ENCODE measurements around the gene THPO.
A peak's percentile ranks its signal among the peaks of the same experiment; 100 is the strongest.
"Not testable (repeated sequence)": the region's sequence is repeated elsewhere in the genome, so short reads cannot be mapped to it uniquely, and the experiment has no call there.

THPO gene

DNA sequence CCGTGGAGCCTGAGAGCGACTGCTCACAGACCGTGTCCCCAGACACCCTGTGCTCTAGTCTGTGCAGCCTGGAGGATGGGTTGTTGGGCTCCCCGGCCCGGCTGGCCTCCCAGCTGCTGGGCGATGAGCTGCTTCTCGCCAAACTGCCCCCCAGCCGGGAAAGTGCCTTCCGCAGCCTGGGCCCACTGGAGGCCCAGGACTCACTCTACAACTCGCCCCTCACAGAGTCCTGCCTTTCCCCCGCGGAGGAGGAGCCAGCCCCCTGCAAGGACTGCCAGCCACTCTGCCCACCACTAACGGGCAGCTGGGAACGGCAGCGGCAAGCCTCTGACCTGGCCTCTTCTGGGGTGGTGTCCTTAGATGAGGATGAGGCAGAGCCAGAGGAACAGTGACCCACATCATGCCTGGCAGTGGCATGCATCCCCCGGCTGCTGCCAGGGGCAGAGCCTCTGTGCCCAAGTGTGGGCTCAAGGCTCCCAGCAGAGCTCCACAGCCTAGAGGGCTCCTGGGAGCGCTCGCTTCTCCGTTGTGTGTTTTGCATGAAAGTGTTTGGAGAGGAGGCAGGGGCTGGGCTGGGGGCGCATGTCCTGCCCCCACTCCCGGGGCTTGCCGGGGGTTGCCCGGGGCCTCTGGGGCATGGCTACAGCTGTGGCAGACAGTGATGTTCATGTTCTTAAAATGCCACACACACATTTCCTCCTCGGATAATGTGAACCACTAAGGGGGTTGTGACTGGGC is 33.3 kb downstream of the THPO start:
- ChIA-PET POLR2A (no interaction called here), CTCF (interaction anchor here (0.8 to 2.7 kb wide), 6 partner anchors 9 to 169 kb away, joined by 3 to 12 read pairs (median 8); no protein-coding TSS in a partner anchor)
- H3K9me3 ChIP-seq (ENCODE audit: control extremely low read depth in 1 of 5, control insufficient read depth in 4 of 5, insufficient read depth in 2 of 5, low read depth in 1 of 5, low read length in 4 of 5): no peaks in the 10 kb centered on the region
- WGBS (ENCODE audit: insufficient coverage): 97% methylated on average over 10 of the region's 24 CpGs
- H3K27ac ChIP-seq (ENCODE audit: insufficient read depth in 1 of 2, low read depth in 1 of 2, low read length in 2 of 2, poor library complexity in 1 of 2, severe bottlenecking in 2 of 2): no peak overlapping the region
- H3K36me3 ChIP-seq (ENCODE audit: control insufficient read depth in 4 of 4, insufficient read depth in 4 of 4, low read length in 3 of 4): peaks cover 0 to 15% (median 5%) of the 10 kb centered on the region in 4 experiments
- H3K4me1 ChIP-seq (ENCODE audit: control extremely low read depth in 1 of 4, control insufficient read depth in 4 of 4, insufficient read depth in 4 of 4, low read length in 3 of 4): peaks cover 0 to 30% (median 11%) of the 10 kb centered on the region in 4 experiments
- no peak for DNase-seq
- H3K4me3 ChIP-seq (ENCODE audit: control insufficient read depth in 1 of 7, extremely low read depth in 1 of 7, insufficient read depth in 4 of 7, low read depth in 2 of 7, low read length in 6 of 7): no peak overlapping the region
- no peaks in the 10 kb centered on the region for H3K27me3 ChIP-seq (replicated peaks in 2 of 5; ENCODE audit: control insufficient read depth in 4 of 5, insufficient read depth in 5 of 5, low read length in 4 of 5)

DNA sequence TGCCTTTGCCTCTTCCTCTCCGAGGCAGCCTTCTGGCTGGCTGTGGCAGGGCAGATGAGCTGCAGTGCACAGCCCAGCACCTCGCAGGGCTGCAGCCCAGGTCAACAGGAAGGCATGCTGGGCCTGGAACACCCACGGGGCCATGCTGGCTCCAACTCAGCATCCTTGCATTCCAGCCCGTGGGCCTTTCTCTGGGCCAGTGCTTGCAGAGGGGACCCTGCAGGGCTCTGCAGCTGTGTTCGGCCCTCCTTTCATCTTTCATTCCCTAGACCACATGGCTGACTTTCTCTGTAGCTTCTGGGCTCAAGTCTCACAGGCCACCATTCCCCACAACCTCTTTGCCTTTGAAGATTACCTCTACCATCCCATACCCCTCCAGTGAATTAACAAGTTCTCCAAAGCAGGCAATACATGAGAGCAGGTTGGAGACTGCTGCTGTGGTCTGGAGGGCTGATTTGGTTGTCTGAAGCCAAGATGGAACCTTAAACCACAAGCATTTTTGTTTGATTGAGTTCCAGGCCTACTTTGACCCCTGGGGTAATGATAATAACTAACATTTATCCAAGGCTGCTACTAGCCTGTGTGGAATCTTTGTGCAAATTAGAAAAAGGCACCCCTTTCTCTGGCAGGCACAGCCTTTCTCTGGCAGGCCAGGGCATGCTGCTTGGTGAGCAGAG is 34.7 kb downstream of the THPO start:
- ChIA-PET CTCF (interaction anchor here (0.9 to 2.1 kb wide), 3 partner anchors 8 to 41 kb away, joined by 3 to 6 read pairs (median 4); no protein-coding TSS in a partner anchor), POLR2A (no interaction called here)
- Histone ChIP-seq H3K4me1 (ENCODE audit: control extremely low read depth in 1 of 4, control insufficient read depth in 4 of 4, insufficient read depth in 4 of 4, low read length in 3 of 4) (peaks cover 0 to 25% (median 12%) of the 10 kb centered on the region in 4 experiments), H3K9me3 (ENCODE audit: control extremely low read depth in 1 of 5, control insufficient read depth in 4 of 5, insufficient read depth in 2 of 5, low read depth in 1 of 5, low read length in 4 of 5) (no peaks in the 10 kb centered on the region), H3K36me3 (ENCODE audit: control insufficient read depth in 4 of 4, insufficient read depth in 4 of 4, low read length in 3 of 4) (peaks cover 0 to 15% (median 5%) of the 10 kb centered on the region in 4 experiments), H3K27ac (ENCODE audit: insufficient read depth in 1 of 2, low read depth in 1 of 2, low read length in 2 of 2, poor library complexity in 1 of 2, severe bottlenecking in 2 of 2) (no peak overlapping the region), H3K4me3 (ENCODE audit: control insufficient read depth in 1 of 7, extremely low read depth in 1 of 7, insufficient read depth in 4 of 7, low read depth in 2 of 7, low read length in 6 of 7) (no peak overlapping the region), H3K27me3 (replicated peaks in 2 of 5; ENCODE audit: control insufficient read depth in 4 of 5, insufficient read depth in 5 of 5, low read length in 4 of 5) (no peaks in the 10 kb centered on the region)
- 100% methylated on average over 4 of the region's 5 CpGs for WGBS (ENCODE audit: insufficient coverage)
- DNase-seq: no peak

DNA sequence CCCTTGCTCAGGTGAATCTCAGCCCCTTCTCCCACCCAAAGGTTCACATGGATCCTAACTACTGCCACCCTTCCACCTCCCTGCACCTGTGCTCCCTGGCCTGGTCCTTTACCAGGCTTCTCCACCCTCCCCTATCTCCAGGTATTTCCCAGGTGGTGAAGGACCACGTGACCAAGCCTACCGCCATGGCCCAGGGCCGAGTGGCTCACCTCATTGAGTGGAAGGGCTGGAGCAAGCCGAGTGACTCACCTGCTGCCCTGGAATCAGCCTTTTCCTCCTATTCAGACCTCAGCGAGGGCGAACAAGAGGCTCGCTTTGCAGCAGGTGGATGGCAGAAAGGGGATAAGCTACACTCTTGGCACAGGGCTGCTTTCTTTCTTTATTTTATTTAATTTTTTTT is 36.1 kb downstream of the THPO start:
- WGBS (ENCODE audit: insufficient coverage): 99% methylated on average over 7 of the region's 7 CpGs
- H3K4me1 ChIP-seq (ENCODE audit: control extremely low read depth in 1 of 4, control insufficient read depth in 4 of 4, insufficient read depth in 4 of 4, low read length in 3 of 4): peaks cover 0 to 16% (median 12%) of the 10 kb centered on the region in 4 experiments
- POLR2A ChIA-PET: no interaction called here

DNA sequence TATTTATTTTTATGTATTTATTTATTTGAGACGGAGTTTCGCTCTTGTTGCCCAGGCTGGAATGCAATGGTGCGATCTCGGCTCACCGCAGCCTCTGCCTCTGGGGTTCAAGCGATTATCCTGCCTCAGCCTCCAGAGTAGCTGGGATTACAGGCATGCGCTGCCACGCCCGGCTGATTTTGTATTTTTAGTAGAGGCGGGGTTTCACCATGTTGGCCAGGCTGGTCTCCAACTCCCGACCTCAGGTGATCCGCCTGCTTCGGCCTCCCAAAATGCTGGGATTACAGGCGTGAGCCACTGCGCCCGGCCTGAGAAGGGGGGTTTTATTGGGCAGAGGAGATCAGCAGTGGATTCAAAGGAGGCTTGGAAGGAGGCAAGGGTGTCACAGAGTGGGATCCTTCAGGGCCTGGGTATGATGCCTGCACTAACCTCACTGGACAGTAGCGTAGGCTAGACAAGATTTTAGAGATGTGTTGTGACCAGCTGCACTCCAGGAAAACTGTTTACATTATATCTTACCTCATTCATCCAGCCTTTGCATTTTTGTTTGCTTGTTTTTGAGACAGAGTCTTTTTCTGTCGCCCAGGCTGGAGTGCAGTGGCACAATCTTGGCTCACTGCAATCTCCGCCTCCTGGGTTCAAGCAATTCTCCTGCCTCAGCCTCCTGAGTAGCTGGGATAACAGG is 38.4 kb downstream of the THPO start:
- 98% methylated on average over 18 of the region's 19 CpGs for WGBS (ENCODE audit: insufficient coverage)
- DNase-seq; H3K9me3 ChIP-seq (ENCODE audit: control extremely low read depth in 1 of 5, control insufficient read depth in 4 of 5, insufficient read depth in 2 of 5, low read depth in 1 of 5, low read length in 4 of 5); H3K27me3 ChIP-seq (replicated peaks in 2 of 5; ENCODE audit: control insufficient read depth in 4 of 5, insufficient read depth in 5 of 5, low read length in 4 of 5); H3K27ac ChIP-seq (ENCODE audit: insufficient read depth in 1 of 2, low read depth in 1 of 2, low read length in 2 of 2, poor library complexity in 1 of 2, severe bottlenecking in 2 of 2); H3K4me3 ChIP-seq (ENCODE audit: control insufficient read depth in 1 of 7, extremely low read depth in 1 of 7, insufficient read depth in 4 of 7, low read depth in 2 of 7, low read length in 6 of 7); POLR2A ChIA-PET: not testable (repeated sequence)
- CTCF ChIA-PET: interaction anchor here (0.9 to 4.3 kb wide), 4 partner anchors 12 to 34 kb away, joined by 3 to 29 read pairs (median 6); no protein-coding TSS in a partner anchor
- Histone ChIP-seq H3K4me1 (ENCODE audit: control extremely low read depth in 1 of 4, control insufficient read depth in 4 of 4, insufficient read depth in 4 of 4, low read length in 3 of 4) (peaks cover 1 to 30% (median 22%) of the 10 kb centered on the region in 4 experiments), H3K36me3 (ENCODE audit: control insufficient read depth in 4 of 4, insufficient read depth in 4 of 4, low read length in 3 of 4) (peaks cover 0 to 18% (median 12%) of the 10 kb centered on the region in 4 experiments)

More for the DNA sequence above, 36.1 kb downstream of the THPO start:
- no peaks in the 10 kb centered on the region for H3K27me3 ChIP-seq (replicated peaks in 2 of 5; ENCODE audit: control insufficient read depth in 4 of 5, insufficient read depth in 5 of 5, low read length in 4 of 5)
- CTCF ChIA-PET: interaction anchor here (0.9 to 1.5 kb wide), 4 partner anchors 9 to 30 kb away, joined by 3 to 6 read pairs (median 4); no protein-coding TSS in a partner anchor
- H3K4me3 ChIP-seq (ENCODE audit: control insufficient read depth in 1 of 7, extremely low read depth in 1 of 7, insufficient read depth in 4 of 7, low read depth in 2 of 7, low read length in 6 of 7): no peak overlapping the region
- H3K9me3 ChIP-seq (ENCODE audit: control extremely low read depth in 1 of 5, control insufficient read depth in 4 of 5, insufficient read depth in 2 of 5, low read depth in 1 of 5, low read length in 4 of 5): no peaks in the 10 kb centered on the region
- no peak overlapping the region for H3K27ac ChIP-seq (ENCODE audit: insufficient read depth in 1 of 2, low read depth in 1 of 2, low read length in 2 of 2, poor library complexity in 1 of 2, severe bottlenecking in 2 of 2)
- no peak for DNase-seq
- peaks cover 0 to 15% (median 5%) of the 10 kb centered on the region in 4 experiments for H3K36me3 ChIP-seq (ENCODE audit: control insufficient read depth in 4 of 4, insufficient read depth in 4 of 4, low read length in 3 of 4)

DNA sequence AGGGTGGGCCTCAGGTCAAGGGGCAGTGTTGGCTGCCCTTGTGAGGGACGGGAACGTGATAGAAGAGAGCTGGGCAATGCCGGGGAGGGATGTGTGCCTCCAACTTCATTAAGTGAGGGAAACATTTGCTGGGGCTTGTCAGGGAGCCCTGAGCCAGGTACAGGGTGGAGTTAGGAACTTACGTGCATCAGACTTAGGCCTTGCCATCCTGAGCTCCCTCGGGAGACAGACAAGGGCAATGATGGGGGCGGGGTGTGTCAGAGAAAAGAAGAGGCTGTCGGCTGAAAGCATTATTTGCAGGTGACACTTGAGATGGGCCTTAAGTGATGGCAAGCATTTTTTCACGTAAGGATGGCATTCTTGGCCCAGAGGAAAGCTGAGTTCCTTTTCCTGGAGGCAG is 39.0 kb downstream of the THPO start:
- WGBS (ENCODE audit: insufficient coverage): 88% methylated on average over 8 of the region's 8 CpGs
- CTCF ChIA-PET: interaction anchor here (0.9 to 4.3 kb wide), 5 partner anchors 12 to 41 kb away, joined by 3 to 29 read pairs (median 3); no protein-coding TSS in a partner anchor
- H3K4me3 ChIP-seq (ENCODE audit: control insufficient read depth in 1 of 7, extremely low read depth in 1 of 7, insufficient read depth in 4 of 7, low read depth in 2 of 7, low read length in 6 of 7): no peak overlapping the region
- H3K4me1 ChIP-seq (ENCODE audit: control extremely low read depth in 1 of 4, control insufficient read depth in 4 of 4, insufficient read depth in 4 of 4, low read length in 3 of 4): peaks cover 1 to 32% (median 22%) of the 10 kb centered on the region in 4 experiments
- POLR2A ChIA-PET: no interaction called here
- DNase-seq: no peak
- no peaks in the 10 kb centered on the region for H3K27me3 ChIP-seq (replicated peaks in 2 of 5; ENCODE audit: control insufficient read depth in 4 of 5, insufficient read depth in 5 of 5, low read length in 4 of 5)
- peaks cover 0 to 22% (median 14%) of the 10 kb centered on the region in 4 experiments for H3K36me3 ChIP-seq (ENCODE audit: control insufficient read depth in 4 of 4, insufficient read depth in 4 of 4, low read length in 3 of 4)
- no peaks in the 10 kb centered on the region for H3K9me3 ChIP-seq (ENCODE audit: control extremely low read depth in 1 of 5, control insufficient read depth in 4 of 5, insufficient read depth in 2 of 5, low read depth in 1 of 5, low read length in 4 of 5)
- no peak overlapping the region for H3K27ac ChIP-seq (ENCODE audit: insufficient read depth in 1 of 2, low read depth in 1 of 2, low read length in 2 of 2, poor library complexity in 1 of 2, severe bottlenecking in 2 of 2)

DNA sequence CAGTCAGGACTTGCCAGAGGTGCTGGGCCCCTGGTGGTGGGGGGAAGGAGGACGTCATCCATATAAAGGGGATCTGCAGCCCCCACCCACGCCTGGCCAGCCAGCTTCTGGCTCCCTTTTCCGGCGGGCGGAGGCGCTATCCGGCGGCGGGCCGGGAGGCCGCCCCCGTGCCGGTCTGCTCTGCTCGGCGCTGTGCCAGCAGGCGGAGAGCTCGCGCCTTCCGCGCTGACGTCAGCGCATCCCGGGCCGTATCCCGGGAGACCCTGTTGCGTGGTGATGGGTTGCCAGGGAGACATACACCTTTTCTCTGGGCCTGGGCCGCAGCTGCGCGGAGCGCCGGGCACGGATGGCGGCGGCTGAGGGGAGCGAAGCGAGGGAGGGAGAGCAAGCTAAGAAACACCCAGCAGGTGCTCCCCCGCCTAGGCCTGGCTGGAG is 39.5 kb downstream of the THPO start:
- H3K9me3 ChIP-seq (ENCODE audit: control extremely low read depth in 1 of 5, control insufficient read depth in 4 of 5, insufficient read depth in 2 of 5, low read depth in 1 of 5, low read length in 4 of 5): no peaks in the 10 kb centered on the region
- POLR2A ChIA-PET: no interaction called here
- H3K4me3 ChIP-seq (ENCODE audit: control insufficient read depth in 1 of 7, extremely low read depth in 1 of 7, insufficient read depth in 4 of 7, low read depth in 2 of 7, low read length in 6 of 7): no peak overlapping the region
- peak in 2 of 3 donors; percentile 45 to 57 for DNase-seq
- WGBS (ENCODE audit: insufficient coverage): 51% methylated on average over 35 of the region's 37 CpGs
- no peak overlapping the region for H3K27ac ChIP-seq (ENCODE audit: insufficient read depth in 1 of 2, low read depth in 1 of 2, low read length in 2 of 2, poor library complexity in 1 of 2, severe bottlenecking in 2 of 2)
- CTCF ChIA-PET: interaction anchor here (1.0 to 4.3 kb wide), 5 partner anchors 10 to 41 kb away, joined by 3 to 29 read pairs (median 3); no protein-coding TSS in a partner anchor
- H3K36me3 ChIP-seq (ENCODE audit: control insufficient read depth in 4 of 4, insufficient read depth in 4 of 4, low read length in 3 of 4): peaks cover 0 to 27% (median 19%) of the 10 kb centered on the region in 4 experiments
- peaks cover 1 to 32% (median 22%) of the 10 kb centered on the region in 4 experiments for H3K4me1 ChIP-seq (ENCODE audit: control extremely low read depth in 1 of 4, control insufficient read depth in 4 of 4, insufficient read depth in 4 of 4, low read length in 3 of 4)
- no peaks in the 10 kb centered on the region for H3K27me3 ChIP-seq (replicated peaks in 2 of 5; ENCODE audit: control insufficient read depth in 4 of 5, insufficient read depth in 5 of 5, low read length in 4 of 5)

All from common myeloid progenitor, CD34-positive (primary cell).